ENCODE results near the gene PDE1A.

The PDE1A gene

DNA sequence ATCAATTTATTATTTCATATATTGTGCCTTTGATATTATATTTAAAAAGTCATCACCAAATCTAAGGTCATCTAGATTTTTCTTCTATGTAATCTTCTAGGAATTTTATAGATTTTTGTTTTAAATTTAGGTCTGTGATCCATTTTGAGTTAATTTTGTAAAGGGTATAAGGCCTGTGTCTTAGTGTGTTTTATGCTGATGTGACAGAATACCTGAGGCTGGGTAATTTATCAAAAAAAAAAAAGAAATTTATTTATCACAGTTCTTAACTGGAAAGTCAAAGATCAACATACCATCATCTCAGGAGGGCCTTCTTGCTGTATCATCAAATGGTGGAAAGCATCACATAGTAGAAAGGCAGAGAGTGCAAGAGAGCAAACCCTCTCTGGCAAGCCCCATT, 216.2 kb downstream of the PDE1A start:
- H3K36me3 ChIP-seq: no peaks in the 10 kb centered on the region
- H3K4me1 ChIP-seq: no peaks in the 10 kb centered on the region
- H3K9me3 ChIP-seq: no peaks in the 10 kb centered on the region
- DNase-seq: no peak
- TF ChIP-seq, protein P1, sequence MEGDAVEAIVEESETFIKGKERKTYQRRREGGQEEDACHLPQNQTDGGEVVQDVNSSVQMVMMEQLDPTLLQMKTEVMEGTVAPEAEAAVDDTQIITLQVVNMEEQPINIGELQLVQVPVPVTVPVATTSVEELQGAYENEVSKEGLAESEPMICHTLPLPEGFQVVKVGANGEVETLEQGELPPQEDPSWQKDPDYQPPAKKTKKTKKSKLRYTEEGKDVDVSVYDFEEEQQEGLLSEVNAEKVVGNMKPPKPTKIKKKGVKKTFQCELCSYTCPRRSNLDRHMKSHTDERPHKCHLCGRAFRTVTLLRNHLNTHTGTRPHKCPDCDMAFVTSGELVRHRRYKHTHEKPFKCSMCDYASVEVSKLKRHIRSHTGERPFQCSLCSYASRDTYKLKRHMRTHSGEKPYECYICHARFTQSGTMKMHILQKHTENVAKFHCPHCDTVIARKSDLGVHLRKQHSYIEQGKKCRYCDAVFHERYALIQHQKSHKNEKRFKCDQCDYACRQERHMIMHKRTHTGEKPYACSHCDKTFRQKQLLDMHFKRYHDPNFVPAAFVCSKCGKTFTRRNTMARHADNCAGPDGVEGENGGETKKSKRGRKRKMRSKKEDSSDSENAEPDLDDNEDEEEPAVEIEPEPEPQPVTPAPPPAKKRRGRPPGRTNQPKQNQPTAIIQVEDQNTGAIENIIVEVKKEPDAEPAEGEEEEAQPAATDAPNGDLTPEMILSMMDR (IDR thresholded peaks at IDR 0.05; ENCODE audit: low read depth, low read length): no peak
- H3K4me3 ChIP-seq (ENCODE audit: low read depth, low read length): no peak overlapping the region
- no peaks in the 10 kb centered on the region for H3K27me3 ChIP-seq

DNA sequence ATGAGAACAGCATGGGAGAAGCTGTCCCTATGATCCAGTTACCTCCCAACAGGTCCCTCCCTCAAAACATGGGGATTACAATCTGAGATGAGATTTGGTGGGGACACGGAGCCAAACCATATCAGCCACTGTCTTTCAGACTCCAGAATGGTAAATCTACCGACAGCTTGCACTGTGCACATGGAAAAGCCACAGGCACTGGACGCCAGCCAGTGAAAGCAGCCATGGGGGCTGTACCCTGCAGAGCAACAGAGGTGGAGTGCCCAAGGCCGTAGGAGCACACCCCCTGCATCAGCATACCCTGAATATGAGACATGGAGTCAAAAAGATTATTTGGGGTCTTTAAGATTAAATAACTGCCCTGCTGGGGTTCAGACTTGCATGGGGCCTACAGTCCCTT, 218.4 kb downstream of the PDE1A start:
- Histone ChIP-seq H3K36me3 (no peaks in the 10 kb centered on the region), H3K4me1 (no peaks in the 10 kb centered on the region), H3K4me3 (ENCODE audit: low read depth, low read length) (no peak overlapping the region), H3K9me3 (no peaks in the 10 kb centered on the region), H3K27me3 (no peaks in the 10 kb centered on the region)
- TF ChIP-seq, protein P1 (IDR thresholded peaks at IDR 0.05; ENCODE audit: low read depth, low read length): no peak
- DNase-seq: no peak

DNA sequence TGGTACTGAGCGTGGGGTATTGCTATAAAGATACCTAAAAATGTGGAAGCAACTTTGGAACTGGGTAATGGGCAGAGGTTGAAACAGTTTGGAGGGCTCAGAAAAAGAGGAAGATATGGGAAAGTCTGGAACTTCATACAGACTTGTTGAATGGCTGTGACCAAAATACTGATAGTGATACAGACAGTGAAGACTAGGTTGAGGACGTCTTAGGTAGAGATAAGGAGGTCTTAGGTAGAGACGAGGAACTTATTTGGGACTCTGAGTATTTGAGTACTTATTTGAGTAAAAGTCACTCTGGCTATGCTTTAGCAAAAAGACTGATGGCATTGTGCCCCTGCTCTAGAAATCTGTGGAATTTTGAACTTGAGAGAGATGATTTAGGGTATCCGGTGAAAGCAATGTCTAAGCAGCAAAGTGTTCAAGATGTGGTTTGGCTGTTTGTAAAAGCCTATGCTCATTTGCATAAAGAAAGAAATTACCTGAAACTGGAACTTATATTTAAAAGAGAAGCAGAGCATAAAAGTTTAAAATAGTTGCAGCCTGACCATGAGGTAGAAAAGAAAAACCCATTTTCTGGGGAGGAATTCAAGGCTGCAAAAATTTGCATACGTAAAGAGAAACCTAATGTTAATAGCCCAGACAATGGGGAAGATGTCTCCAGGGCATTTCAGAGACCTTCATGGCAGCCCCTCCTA, 219.6 kb downstream of the PDE1A start:
- no peaks in the 10 kb centered on the region for H3K36me3 ChIP-seq
- H3K4me1 ChIP-seq: no peaks in the 10 kb centered on the region
- no peaks in the 10 kb centered on the region for H3K9me3 ChIP-seq
- no peak overlapping the region for H3K4me3 ChIP-seq (ENCODE audit: low read depth, low read length)
- TF ChIP-seq, protein P1 (IDR thresholded peaks at IDR 0.05; ENCODE audit: low read depth, low read length): no peak
- DNase-seq: no peak
- no peaks in the 10 kb centered on the region for H3K27me3 ChIP-seq

DNA sequence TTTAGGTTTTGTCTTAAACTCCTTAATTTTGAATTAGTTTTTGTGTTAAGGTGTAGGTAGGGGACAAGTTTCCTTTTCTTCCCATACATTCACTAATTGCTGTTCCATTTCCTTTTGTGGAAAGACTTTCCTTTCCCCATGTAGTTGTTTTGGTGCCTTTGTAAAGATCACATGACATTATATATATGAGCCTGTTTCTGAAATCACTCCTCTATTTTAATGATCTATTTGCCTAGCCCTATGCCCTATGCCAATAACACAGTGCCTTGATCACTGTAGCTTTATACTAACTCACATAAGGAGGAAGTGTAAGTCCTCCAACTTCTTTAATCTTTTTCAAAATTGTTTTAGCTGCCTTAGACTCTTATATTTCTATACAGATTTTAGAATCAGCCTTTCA, 229.3 kb downstream of the PDE1A start:
- no peak for DNase-seq
- Histone ChIP-seq H3K9me3 (no peaks in the 10 kb centered on the region), H3K4me3 (ENCODE audit: low read depth, low read length) (no peak overlapping the region), H3K4me1 (no peaks in the 10 kb centered on the region), H3K27me3 (no peaks in the 10 kb centered on the region), H3K36me3 (no peaks in the 10 kb centered on the region)
- TF ChIP-seq, protein P1 (IDR thresholded peaks at IDR 0.05; ENCODE audit: low read depth, low read length): no peak

DNA sequence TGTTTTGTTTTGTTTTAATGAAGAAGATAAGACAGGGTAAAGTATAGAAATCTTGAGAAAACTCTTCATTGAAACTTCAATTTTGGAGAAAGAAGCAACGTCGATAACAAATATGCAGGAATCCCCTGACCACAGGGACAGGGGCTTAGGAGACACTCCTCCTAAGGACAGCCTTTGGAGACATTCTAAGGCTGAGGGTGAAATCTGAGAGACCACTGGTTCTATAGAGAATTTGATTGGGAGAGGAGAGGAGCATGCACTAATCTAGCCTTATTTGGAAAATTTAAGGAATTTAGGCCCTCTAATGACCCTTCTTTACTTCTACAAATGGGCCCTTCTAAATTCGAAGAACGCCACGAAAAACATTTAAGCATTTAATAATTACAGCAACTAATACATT, 233.5 kb downstream of the PDE1A start:
- no peak overlapping the region for H3K4me3 ChIP-seq (ENCODE audit: low read depth, low read length)
- TF ChIP-seq, protein P1 (IDR thresholded peaks at IDR 0.05; ENCODE audit: low read depth, low read length): no peak
- H3K27me3 ChIP-seq: no peaks in the 10 kb centered on the region
- DNase-seq: no peak
- H3K9me3 ChIP-seq: no peaks in the 10 kb centered on the region
- H3K4me1 ChIP-seq: no peaks in the 10 kb centered on the region
- H3K36me3 ChIP-seq: no peaks in the 10 kb centered on the region

DNA sequence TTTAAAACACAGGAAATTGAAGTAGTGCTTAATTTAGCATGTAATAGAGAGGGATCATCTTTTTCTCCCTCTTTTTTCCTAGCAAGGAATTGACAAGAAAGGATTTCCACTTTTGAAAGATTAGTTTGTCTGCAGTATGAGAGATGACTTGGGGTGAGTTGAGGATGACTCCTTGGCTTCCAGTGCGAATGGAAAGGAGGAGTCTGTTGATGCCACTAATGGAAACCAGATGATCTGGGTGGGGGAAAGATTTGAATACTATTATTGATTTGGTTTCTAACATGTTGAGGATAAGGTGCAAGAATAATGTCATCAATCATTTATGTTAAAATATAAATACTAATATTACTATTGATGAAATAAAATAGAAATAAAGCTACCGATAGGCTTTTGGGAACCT, 235.8 kb downstream of the PDE1A start:
- Histone ChIP-seq H3K27me3 (no peaks in the 10 kb centered on the region), H3K4me3 (ENCODE audit: low read depth, low read length) (no peak overlapping the region), H3K4me1 (no peaks in the 10 kb centered on the region), H3K36me3 (no peaks in the 10 kb centered on the region), H3K9me3 (no peaks in the 10 kb centered on the region)
- TF ChIP-seq, protein P1 (IDR thresholded peaks at IDR 0.05; ENCODE audit: low read depth, low read length): no peak
- no peak for DNase-seq

Data from BE2C (cell line).